HG03439 (cell line): ENCODE data around the gene ALDH3A1.

Experiments
- ATAC-seq: cut with Tn5 transposase; IDR thresholded peaks from one replicate; pipeline ENCODE4 v1.9.1; 2021; ENCODE audit warnings: mild to moderate bottlenecking, moderate library complexity; ENCODE audit not compliant: unreplicated experiment

Gene ALDH3A1

DNA sequence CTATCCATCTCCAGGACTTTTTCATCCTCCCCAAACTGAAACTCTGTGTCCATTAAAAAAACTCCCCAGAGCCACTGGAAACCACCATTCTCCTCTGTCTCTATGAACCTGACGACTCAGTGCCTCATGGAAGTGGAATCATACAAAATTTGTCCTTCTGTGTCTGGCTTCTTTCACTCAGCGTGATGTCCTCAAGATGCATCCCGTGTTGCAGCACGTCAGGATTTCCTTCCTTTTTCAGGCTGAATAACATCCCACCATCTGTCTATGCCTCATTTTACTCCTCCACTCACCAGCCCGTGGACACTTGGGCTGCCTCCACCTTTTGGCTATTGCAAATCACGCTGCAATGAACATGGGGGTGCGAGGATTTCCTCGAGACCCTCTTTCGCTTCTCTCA lies 12.6 kb upstream of the ALDH3A1 start:
- ATAC-seq: no peak

DNA sequence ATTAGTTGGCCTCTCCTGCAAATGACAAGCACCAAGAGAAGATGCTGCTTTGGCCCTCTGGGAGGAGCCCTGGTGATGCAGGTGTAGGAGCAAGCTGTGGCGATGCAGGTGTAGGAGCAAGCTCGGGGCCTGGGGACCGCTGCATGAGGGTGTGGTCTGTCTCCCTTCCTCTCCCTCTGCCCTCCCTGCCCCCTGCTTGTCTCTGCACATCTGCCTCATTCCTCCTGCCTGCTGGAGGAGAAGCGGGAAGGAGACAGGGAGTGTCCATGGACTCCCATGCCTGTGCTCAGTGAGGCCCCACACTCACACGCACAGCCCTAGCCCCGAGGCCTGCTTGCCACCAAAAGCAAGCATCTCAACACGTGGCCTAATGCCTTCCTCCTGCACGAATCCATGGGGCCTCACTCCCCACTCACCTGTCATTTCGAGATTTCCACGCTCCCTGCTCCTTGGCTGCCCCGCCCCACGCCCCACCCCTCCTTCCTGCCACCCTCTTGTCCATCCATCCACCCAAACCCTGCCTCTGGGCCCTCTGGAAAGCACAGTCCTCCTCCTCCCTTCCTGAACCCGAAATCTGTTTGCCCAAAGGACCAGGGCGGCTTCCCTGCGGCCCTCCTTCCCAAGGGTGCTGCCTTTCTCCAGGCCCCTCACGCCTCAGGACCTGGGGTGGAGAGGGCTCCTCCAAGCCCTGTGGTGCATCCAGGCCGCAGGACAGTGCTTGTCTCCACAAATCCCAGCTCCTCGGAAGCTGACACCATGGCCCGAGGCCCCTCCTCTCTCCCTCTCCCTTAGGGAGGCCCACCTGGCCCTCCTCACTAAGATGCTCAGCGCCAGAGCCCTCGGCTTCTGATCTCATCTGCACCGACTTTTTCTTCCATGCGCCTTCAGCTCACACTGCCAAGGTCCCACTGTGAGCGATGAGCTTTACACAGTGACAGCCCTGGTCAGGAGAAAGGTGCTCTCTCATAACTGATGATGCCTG lies 11.8 kb upstream of the ALDH3A1 start:
- no peak for ATAC-seq

DNA sequence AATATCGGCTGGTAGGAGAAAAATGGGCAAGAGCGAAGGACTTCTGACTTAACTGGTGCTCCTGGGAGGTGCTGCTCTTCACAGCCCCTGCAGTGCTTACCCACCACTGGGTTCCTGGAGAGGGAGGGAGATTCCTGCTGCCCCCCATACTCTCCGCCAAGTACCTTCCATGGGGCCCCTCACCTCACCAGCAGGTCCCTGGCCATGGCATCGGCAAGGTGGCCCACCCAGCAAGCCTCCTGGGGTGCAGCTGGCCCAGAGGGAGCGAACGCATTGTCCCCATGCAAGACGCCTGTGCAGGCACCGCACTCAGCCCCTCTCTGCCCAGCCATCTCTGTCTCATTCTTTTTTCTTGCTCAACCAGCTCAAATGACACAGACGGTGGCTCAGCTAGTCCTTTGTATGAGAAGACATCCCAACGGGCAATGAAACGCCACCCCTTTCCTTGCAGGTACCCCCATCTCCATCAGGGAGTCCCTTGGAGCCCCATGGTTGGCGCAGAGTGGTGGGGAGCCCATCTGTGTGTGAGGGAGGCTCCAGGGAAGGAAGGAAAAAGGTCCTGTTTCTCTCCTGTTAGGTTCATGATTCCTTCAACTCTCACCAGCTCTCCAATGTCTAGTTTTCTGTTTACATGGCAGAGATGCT lies 9.6 kb upstream of the ALDH3A1 start:
- ATAC-seq: no peak

DNA sequence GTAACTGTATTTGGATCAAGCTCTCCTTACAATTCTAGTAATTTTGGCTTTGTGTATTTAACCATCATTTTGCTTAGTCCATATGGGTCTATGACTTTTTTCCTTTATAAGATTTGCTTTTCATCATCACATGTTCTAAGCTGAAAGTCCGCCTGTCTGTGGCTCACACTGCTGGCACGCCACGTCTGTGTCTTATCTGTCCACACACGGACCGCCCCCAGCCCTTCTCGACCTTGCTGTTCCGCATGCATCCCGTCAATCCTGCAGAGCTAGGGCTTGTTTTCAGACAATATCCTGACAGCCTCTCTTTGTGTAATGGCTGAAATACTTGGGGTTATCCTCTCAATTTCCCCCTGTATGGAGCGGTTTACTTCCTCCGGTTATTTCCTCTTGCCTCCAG lies 8.4 kb upstream of the ALDH3A1 start:
- no peak for ATAC-seq

DNA sequence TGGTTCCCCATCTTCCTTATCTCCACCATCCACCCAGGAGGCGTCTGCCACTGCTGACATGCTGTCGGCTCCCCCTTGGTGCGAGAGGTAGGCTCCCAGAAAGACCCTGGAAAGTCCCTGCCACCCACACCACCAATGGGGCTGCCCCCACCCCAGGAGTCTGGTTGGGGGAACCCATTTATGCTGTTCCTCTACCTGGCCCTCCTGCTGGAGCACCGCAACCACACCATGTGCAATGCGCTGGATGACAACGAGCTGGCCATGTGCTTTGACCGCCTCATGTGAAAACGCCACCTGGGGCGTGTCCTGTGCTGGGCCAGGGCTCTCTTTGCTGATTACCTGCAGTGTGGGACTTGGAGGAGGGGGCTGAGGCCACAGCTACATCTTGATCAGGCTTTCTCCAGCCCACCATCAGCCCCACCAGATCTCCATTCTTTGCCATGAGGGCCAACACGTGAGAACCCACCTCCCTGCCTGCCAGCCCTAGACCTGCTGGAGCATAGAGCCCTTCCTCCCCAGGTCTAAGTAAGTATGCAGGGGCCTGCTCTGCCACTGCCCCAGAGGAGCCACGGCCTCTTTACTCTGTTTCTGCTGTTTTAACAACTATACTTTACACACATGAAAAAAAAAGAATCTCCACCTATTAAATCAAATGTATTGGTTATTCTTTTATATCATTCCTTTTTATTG lies 7.9 kb upstream of the ALDH3A1 start:
- ATAC-seq: no peak

DNA sequence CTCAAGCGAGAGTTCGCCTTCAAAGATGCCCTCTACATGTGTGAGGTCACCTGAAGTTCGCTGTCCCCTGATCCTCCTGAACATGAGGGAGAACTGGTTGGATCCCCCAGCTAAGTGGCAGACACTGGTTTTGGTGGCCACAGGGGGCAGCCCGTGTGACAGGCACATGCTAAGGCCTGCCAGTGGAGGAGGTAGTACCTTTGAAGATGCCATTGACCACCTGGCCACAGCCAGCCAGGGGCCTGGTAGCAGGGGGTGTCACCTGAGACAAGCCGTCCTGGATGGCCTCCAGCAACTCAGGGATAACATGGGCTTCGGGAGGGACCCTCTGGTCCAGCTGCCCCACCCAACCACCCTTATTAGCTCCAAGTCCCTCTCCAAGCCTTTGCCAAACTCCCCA lies 7.3 kb upstream of the ALDH3A1 start:
- no peak for ATAC-seq

DNA sequence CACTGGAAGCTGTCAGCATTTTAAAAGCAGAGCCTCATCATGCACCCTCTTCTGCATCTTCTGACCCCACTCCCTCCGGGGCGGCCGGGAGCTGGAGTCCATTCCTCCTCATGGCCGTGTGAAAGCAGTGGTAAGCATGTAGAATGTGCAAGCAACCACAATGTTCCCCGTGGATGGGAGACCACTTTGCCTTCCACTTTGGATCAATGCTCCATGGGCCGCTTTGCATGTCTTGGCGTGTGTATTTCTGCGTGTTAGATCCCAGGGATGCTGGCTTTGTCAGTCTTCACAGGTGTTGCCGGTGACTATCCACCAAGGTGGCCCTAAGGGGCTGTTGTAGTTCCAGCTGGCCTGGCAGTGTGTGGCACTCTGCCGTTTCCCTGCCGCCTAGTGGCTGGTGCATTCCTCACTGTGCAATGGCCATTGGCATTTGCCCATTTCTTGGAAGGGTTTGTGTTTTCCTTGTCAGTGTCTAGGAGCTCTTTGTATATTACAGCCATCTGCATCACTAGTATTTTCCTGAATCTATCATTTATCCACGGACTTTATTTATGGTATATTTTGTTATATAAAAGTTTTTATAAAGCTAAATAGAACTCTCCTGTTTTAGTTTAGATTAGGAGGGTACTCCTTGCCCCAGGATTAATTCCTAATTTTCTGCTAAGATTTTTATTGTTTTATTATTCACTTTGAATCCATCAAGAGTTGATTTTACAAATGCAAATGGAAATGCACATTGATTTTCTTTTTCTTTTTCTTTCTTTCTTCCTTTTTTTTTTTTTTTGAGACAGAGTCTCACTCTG lies 5.8 kb upstream of the ALDH3A1 start:
- ATAC-seq: no peak

DNA sequence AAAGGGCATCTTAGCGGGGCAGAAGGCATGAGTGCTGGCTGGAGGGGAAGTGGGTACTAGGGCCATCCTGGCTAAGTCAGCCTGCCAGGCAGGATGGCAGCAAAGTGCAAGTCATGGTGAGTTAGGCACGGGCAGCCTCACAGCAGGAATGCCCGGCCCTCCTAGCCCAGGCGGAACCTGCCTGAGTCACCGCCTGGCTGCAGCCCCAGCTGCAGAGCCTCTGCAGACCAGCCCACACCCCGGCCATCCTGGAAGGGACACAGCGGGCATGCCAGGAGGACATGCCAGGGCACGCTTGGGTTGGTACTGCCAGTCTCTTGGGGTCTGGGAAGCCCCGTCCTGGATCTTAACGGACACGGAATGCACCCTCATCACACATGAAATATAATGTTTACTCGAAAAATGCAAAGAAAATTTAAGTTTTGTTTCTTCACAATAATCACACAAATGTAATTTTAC lies 5.0 kb upstream of the ALDH3A1 start:
- ATAC-seq: no peak

DNA sequence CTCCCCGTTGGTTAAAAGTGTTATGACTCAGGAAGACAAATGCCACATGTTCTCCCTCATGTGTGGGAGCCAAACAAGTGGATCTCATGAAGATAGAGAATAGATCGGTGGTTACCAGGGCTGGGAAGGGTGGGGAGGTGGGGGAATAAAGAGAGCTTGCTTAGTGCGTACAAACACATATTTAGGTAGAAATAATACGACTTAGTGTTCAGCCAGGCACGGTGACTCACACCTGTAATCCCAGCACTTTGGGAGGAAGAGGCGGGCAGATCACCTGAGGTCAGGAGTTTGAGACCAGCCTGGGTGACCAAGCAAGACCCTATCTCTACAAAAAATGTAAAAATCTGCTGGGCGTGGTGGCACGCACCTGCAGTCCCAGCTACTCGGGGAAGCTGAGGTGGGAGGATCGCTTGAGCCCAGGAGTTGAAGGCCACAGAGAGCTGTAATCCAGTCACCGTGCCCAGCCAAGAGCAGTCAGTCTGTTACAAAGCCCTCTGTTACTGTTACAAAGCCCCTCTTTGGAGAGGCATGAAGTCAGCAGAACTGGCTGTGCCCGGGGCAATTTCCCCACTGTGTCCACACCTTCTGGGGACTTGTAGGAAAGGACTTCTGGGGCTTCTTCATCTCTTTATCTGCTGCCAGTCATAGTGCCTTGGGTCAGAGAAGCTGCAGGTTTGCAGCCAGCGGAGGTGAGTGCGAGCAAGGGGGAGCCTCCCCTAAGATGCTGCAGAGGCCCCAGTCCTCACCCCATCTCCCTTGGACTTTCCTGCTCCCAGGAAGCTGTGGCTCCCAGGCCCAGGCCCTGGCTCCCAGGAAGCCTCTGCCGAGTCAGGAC lies 4.3 kb upstream of the ALDH3A1 start:
- ATAC-seq: no peak

DNA sequence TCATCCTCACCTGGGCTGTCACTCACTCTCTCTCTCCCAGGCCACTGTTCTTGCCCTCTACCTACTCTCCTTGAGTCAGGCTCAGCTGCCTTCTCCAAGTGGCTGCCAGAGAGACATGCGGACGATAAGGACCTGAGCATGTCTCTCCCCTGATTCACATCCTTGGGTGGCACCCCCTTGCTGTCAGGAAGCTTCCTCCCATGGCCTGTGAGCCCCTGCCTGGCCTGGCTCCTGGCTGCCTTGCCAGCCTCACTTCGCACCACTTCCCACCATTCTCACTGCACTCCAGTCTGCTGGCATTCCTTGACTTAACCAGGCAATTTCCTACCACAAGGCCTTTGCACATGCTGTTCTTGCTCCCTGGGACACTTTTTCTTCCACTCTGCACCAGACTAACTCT lies 2.7 kb upstream of the ALDH3A1 start:
- ATAC-seq: no peak

DNA sequence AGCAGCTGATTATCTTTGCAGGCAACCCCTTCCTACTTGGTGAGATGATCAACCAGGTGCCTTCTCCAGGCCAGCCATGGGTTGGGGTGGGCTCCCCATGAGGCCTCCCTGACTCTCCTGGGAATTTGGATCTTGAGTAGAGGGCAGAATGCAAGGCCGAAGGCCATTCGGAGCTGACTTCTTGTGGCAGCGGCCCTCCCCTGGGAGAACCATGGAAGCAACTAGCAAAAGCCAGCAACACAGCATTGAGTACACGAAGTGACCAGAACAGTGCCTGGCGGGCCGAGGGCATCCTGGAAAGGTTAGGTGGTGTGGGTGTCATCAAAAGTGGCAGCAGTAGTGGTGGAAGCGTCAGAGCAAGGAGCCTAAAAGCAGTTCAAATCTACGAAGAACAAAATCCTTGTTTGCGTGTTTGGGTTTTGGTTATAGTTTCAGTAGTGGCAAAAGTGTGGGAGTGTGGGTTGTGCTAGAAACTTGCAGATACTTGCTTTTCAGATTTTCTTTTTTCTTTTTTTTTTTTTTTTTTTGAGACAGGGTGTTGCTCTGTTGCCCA lies 2.0 kb upstream of the ALDH3A1 start:
- ATAC-seq: no peak

DNA sequence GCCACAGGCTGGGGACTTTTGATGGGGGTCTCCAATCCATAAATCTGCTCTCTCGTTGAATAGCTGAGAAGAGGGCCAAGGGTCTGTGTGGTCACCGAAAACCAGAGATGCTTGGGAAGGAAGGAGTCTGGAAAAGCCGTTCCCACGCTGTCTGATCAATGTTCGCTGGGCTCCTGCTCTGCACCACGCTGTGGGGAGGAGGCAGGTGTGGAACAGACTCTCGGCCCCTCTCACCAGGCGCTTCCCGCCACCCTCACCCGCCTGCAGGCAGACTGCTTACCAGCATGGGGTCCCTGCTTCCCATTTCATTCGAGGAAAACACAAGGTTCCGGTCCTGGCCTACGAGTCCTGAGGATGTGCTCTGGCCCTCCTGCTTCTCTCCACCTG lies 702 bp upstream of the ALDH3A1 start:
- no peak for ATAC-seq

DNA sequence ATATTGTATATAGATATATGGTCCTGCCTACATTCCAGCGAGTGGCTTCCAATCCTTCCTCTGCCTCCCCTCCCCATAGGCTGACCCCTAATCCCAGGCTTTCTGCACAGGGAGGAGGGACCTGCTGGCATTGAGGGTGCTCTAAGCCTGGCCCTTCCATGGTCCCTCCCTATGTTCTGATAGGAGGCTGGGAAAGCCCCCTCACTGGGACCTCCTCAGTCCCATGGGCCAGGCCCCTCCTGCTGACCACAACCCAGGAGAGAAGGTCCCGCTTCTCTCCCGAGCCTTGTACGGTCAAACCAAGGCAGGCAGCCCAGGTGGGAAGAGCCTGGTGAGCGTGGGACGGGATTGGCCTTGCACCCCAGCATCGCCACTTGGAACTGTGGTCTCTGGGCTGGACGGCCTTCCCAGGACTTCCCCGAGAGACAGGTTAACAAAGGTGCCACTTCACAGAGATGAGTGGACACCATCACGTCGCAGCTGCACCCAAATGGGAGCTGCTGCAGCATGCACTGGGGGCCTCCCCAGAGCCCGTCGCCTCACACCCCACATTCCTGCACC lies 859 bp downstream of the ALDH3A1 start:
- ATAC-seq: no peak

DNA sequence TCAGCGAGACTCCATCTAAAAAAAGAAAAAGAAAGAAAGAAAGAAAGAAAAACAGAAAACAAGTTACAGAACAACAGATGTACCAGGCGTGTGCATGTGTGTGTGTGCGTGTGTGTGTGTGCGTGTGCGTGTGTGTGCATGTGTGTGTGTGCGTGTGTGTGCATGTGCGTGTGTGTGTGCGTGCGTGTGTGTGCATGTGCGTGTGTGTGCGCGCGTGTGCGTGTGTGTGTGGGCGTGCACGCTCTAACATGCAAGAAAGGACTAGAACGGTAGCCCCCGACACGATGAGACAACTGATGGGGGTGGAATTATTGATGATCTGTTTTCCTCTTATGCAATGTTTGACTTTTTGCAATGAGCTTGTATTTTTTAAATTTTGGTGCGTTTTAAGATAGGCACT lies 1.6 kb downstream of the ALDH3A1 start:
- ATAC-seq: no peak

DNA sequence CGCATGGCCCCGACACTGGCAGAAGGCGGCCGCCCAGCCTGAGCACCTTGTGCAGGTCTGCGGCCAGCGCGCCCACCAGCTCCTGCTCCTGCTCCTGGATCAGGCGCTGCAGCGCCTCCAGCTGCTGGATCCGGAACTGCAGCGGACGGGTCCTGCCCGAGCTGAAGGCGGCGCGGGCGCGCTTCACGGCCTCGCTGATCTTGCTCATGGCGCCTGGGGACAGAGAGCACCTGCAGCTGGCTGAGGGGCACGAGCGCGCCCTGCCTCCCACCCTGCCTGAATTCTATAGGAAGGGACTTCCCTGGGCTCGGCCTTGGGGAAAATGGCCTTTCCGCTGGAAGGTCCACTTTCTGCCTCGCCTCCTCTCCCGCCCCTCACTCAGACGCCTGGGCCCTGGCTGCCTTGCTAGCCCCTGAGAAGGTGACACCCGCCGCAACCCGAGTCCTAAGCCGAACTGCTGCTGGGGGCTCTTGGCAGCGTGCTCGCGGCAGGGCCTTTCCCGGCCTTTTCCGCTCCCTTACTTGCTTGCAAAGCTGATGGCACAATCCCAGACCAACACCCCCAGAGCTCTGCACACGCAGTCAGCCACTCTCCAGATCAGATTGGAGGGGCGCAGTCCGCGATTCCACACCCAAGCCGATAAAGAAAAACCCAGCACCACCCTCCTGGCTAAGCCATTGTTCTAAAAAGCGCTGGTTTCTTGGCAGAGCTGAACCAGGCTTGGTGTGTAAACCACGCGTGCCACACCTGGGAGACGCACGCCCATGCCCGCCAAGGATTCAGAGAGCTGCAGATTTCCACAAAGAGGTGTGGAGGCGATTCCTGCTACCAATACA lies 3.0 kb downstream of the ALDH3A1 start:
- no peak for ATAC-seq

DNA sequence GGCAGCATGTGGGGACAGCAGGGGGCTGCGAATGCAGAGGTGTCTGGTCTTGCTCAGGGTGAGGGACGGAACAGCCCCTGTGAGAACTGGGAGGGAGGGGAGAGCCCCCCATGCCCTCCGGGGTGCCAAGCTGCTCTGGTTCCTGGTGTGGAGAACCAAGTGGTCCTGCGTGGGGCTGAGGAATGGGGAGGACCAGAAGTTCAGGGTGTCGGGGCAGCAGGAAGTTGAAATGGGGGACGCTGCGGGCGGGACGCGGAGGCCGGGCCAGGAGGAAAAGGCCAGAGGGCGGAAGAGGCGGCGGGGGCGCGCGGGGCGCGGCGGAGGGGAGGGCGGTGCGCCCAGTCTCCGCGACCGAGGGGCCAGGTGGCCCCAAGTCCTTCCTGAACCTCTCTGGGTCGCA lies 3.6 kb downstream of the ALDH3A1 start:
- no peak for ATAC-seq

DNA sequence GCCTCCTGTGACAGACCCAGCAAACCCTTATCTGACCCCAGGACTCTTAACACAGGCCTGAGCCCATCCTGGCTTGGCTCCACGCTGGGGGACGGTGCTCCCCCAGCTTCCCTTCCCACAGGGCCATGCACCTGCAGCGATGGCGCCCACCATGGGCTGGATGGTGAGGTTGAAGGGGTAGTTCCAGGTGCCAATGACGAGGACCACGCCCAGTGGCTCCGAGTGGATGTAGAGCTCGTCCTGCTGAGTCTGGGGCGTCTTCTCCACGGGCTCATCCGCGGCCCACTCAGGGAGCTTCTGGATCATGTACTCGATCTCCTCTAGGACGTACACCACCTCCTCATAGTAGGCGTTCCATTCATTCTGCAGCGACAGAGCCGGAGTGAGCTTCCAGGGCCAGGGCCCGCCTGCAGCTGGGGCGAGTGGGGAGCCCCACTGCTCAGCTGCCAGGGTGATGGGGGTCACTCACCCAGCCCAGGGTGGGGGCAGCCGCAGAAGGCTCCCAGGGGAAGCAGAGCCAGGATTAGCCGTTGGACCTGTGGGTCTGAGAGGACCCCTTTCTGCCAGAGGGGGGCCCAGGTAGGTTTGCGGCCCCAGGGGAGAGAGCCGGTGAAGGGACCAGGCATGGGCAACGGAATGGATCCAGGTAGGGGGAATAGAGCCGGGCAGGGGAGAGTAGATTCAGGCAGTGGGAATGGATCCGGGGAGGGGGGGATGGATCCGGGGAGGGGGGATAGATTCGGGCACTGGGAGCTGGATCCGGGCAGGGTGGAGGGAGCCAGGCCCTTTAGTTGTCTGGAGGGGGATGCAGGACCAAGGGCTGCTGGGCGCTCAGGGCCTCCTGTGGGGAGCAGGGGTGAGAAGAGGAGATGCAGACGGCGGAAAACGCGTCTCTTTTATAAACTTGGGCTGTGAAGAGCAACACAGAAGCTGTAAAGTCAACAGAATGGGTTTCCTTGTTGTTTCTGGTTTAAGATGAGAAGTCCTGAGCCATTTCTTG lies 4.7 kb downstream of the ALDH3A1 start:
- ATAC-seq: no peak
